Caco-2 (cell line): ENCODE measurements around the gene RFX2. TPM values are rescaled to one million over a fixed set of nuclear protein-coding genes. Genes with fewer than 3 reads are reported as not detected.

Experiments used
- BruUV-seq: library from RNA; stranded (reverse); fragments of 400-500 nt; replicated peaks from 2 replicates; lab custom pipeline; 2021; lab: Mats Ljungman, UMichigan
- CTCF ChIA-PET: fragments of 300-600 bp; sonication (Branson Sonifier 250); formaldehyde crosslinking; loops from one replicate; lab custom pipeline; 2022; ENCODE audit warnings: antibody characterized with exemption; lab: Charles Lee
- POLR2A ChIA-PET: fragments of 300-600 bp; sonication (Branson Sonifier 250); formaldehyde crosslinking; loops from one replicate; lab custom pipeline; 2022; ENCODE audit warnings: antibody characterized with exemption; lab: Charles Lee
- DNase-seq, 2 experiments: peaks; one replicate each; pipeline versions ENCODE4 v3.0.0 to v3.0.0-alpha.2; 2020 to 2022
- H3K27me3 ChIP-seq: replicated peaks from 2 replicates; pipeline ENCODE4 v1.6.0; 2011; ENCODE audit warnings: low read length; ENCODE audit not compliant: control insufficient read depth, insufficient read depth
- H3K36me3 ChIP-seq: 2 replicates; pipeline ENCODE4 v1.5.1; 2011; ENCODE audit warnings: low read length; ENCODE audit not compliant: control insufficient read depth, insufficient read depth
- H3K4me1 ChIP-seq: fragments of 250-450 bp; sonication (Bioruptor Pico); 2 replicates; pipeline ENCODE4 v1.5.1; 2020; ENCODE audit warnings: mild to moderate bottlenecking
- H3K4me3 ChIP-seq: 2 replicates; pipeline ENCODE4 v1.5.1; 2011; ENCODE audit warnings: low read depth, mild to moderate bottlenecking, control low read depth, low read length
- H3K9me3 ChIP-seq: fragments of 250-450 bp; sonication (Bioruptor Pico); 2 replicates; pipeline ENCODE4 v1.5.1; 2020; ENCODE audit warnings: mild to moderate bottlenecking, moderate library complexity
- H3K27ac Mint-ChIP-seq: one replicate; pipeline ENCODE4 v1.8.0; 2022; ENCODE audit warnings: mixed read lengths; ENCODE audit not compliant: unreplicated experiment
- H3K27me3 Mint-ChIP-seq: one replicate; pipeline ENCODE4 v1.8.0; 2022; ENCODE audit warnings: mixed read lengths; ENCODE audit not compliant: insufficient read depth, unreplicated experiment
- H3K36me3 Mint-ChIP-seq: one replicate; pipeline ENCODE4 v1.8.0; 2022; ENCODE audit warnings: mild to moderate bottlenecking, mixed read lengths; ENCODE audit not compliant: insufficient read depth, unreplicated experiment
- H3K4me1 Mint-ChIP-seq: one replicate; pipeline ENCODE4 v1.8.0; 2022; ENCODE audit warnings: low read depth, mixed read lengths; ENCODE audit not compliant: unreplicated experiment
- H3K4me3 Mint-ChIP-seq: one replicate; pipeline ENCODE4 v1.8.0; 2022; ENCODE audit warnings: mild to moderate bottlenecking, moderate library complexity, mixed read lengths; ENCODE audit not compliant: unreplicated experiment
- H3K9me3 Mint-ChIP-seq: one replicate; pipeline ENCODE4 v1.8.0; 2022; ENCODE audit warnings: mixed read lengths; ENCODE audit not compliant: unreplicated experiment
- CTCF ChIP-seq, 2 experiments: fragments of 200-600 bp in 1 of 2; IDR thresholded peaks; 1 replicate in 1 of 2; 2 replicates in 1 of 2; pipeline versions ENCODE4 v1.5.1 to v1.8.0; 2011 to 2022; ENCODE audit warnings: antibody characterized with exemption in 1 of 2, control low read depth in 1 of 2, inconsistent platforms in 1 of 2, low read depth in 1 of 2, low read length in 1 of 2, mild to moderate bottlenecking in 1 of 2, moderate library complexity in 1 of 2; ENCODE audit not compliant: insufficient read depth in 1 of 2, severe bottlenecking in 1 of 2, unreplicated experiment in 1 of 2
- intact Hi-C: fragments of 100-400 bp; cut with micrococcal nuclease; formaldehyde crosslinking; loops from one replicate; pipeline ENCODE4 v1.10.0; 2022; ENCODE audit not compliant: unreplicated experiment
- total RNA-seq: library from RNA; stranded (reverse); gene quantifications from 2 replicates; pipeline ENCODE4 v1.2.3, GENCODE V29; 2022

The RFX2 gene
- total RNA-seq, 1 experiment from 2014 or later: 9.3 TPM

DNA sequence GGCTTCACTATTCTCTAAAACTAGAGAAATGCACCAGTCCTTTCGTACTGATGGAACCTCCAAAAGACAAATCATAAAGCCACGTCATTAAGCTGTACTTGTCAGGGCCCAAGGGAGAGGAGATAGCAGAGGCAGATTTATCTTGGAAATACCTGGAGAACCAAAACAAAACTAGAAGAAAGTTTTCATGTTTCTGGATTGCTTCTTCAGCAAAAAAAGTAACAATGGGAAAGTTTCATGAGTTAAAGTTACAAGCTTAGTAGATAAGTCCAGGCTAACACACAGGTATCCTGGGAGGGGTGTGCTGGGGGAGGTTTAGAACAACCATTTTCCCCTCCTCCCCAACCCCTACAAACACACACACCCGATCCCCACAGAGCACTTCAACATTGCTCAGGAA, 154.0 kb downstream of the RFX2 start:
- no peaks in the 10 kb centered on the region for H3K9me3 Mint-ChIP-seq
- POLR2A ChIA-PET: no interaction called here
- peaks cover 20% of the 10 kb centered on the region for H3K4me1 ChIP-seq

GRCh38 chr19:5955636-5955935, 154.7 kb downstream of the RFX2 start:
- CTCF ChIA-PET: no interaction called here
- Mint-ChIP-seq H3K27me3 (no peaks in the 10 kb centered on the region), H3K9me3 (no peaks in the 10 kb centered on the region), H3K4me1 (peaks cover 13% of the 10 kb centered on the region), H3K27ac (no peak overlapping the region), H3K4me3 (no peak overlapping the region), H3K36me3 (peaks cover 11% of the 10 kb centered on the region)
- peaks cover 25% of the 10 kb centered on the region for H3K4me1 ChIP-seq
- intact Hi-C loops: no loop called here
- no peak overlapping the region for H3K4me3 ChIP-seq
- POLR2A ChIA-PET: no interaction called here
- no TSS peak for BruUV-seq
- no peak for DNase-seq
- TF ChIP-seq CTCF (IDR thresholded peaks at IDR 0.05; ENCODE audit: insufficient read depth in 1 of 2, low read depth in 1 of 2, low read length in 1 of 2, severe bottlenecking in 1 of 2, unreplicated experiment in 1 of 2): no peak
- H3K27me3 ChIP-seq: no peaks in the 10 kb centered on the region
- H3K9me3 ChIP-seq: no peaks in the 10 kb centered on the region
- H3K36me3 ChIP-seq: no peaks in the 10 kb centered on the region

More for the DNA sequence above, 154.0 kb downstream of the RFX2 start:
- CTCF ChIA-PET: interaction anchor here (1.8 kb wide), 1 partner anchor 11 kb away, joined by 7 read pairs; no protein-coding TSS in a partner anchor
- DNase-seq: no peak
- H3K27me3 ChIP-seq: no peaks in the 10 kb centered on the region
- TF ChIP-seq CTCF (IDR thresholded peaks at IDR 0.05; ENCODE audit: insufficient read depth in 1 of 2, low read depth in 1 of 2, low read length in 1 of 2, severe bottlenecking in 1 of 2, unreplicated experiment in 1 of 2): no peak
- no peaks in the 10 kb centered on the region for H3K27me3 Mint-ChIP-seq
- no peak overlapping the region for H3K4me3 Mint-ChIP-seq
- H3K27ac Mint-ChIP-seq: no peak overlapping the region
- intact Hi-C loops: no loop called here
- no TSS peak for BruUV-seq
- no peak overlapping the region for H3K4me3 ChIP-seq
- peaks cover 12% of the 10 kb centered on the region for H3K36me3 Mint-ChIP-seq
- H3K9me3 ChIP-seq: no peaks in the 10 kb centered on the region
- H3K4me1 Mint-ChIP-seq: peaks cover 14% of the 10 kb centered on the region
- H3K36me3 ChIP-seq: no peaks in the 10 kb centered on the region

DNA sequence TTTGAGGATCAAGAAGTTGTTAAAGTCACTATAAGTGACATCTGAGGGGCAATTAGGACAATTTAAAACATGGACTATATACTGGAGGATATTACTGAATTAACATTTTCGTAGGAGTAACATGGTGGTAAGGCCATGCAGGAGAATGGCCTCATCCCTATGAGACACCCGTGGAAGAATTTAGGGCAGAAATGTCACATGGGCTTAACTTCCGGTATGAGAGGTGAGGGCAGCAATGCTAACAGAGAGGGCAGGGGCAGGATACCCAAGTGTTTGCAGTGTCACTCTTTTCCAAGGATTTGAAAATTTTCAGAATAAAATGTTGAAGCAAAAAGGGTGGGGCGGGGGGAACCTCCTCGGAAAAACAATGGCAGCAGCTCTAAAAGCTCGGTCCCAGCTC, 156.0 kb downstream of the RFX2 start:
- intact Hi-C loops: no loop called here
- no TSS peak for BruUV-seq
- Histone ChIP-seq H3K9me3 (no peaks in the 10 kb centered on the region), H3K36me3 (no peaks in the 10 kb centered on the region), H3K4me1 (peaks cover 25% of the 10 kb centered on the region), H3K27me3 (no peaks in the 10 kb centered on the region), H3K4me3 (no peak overlapping the region)
- Mint-ChIP-seq H3K4me3 (no peak overlapping the region), H3K4me1 (peaks cover 7% of the 10 kb centered on the region), H3K36me3 (peaks cover 14% of the 10 kb centered on the region), H3K27ac (peak overlapping the region; percentile 71), H3K9me3 (no peaks in the 10 kb centered on the region), H3K27me3 (no peaks in the 10 kb centered on the region)
- no peak for TF ChIP-seq CTCF (IDR thresholded peaks at IDR 0.05; ENCODE audit: insufficient read depth in 1 of 2, low read depth in 1 of 2, low read length in 1 of 2, severe bottlenecking in 1 of 2, unreplicated experiment in 1 of 2)
- CTCF ChIA-PET: no interaction called here
- no peak for DNase-seq
- POLR2A ChIA-PET: no interaction called here
